Stimulated activated naive CD4-positive, alpha-beta T cell (primary cell): ENCODE data around the gene NIPBL.
"Not testable (repeated sequence)": the region's sequence is repeated elsewhere in the genome, so short reads cannot be mapped to it uniquely, and the experiment has no call there.

Experiments used
- DNase-seq, 6 experiments: peaks; one replicate each; lab custom pipeline; 2025; lab: John Stamatoyannopoulos, UW

NIPBL gene, protein sequence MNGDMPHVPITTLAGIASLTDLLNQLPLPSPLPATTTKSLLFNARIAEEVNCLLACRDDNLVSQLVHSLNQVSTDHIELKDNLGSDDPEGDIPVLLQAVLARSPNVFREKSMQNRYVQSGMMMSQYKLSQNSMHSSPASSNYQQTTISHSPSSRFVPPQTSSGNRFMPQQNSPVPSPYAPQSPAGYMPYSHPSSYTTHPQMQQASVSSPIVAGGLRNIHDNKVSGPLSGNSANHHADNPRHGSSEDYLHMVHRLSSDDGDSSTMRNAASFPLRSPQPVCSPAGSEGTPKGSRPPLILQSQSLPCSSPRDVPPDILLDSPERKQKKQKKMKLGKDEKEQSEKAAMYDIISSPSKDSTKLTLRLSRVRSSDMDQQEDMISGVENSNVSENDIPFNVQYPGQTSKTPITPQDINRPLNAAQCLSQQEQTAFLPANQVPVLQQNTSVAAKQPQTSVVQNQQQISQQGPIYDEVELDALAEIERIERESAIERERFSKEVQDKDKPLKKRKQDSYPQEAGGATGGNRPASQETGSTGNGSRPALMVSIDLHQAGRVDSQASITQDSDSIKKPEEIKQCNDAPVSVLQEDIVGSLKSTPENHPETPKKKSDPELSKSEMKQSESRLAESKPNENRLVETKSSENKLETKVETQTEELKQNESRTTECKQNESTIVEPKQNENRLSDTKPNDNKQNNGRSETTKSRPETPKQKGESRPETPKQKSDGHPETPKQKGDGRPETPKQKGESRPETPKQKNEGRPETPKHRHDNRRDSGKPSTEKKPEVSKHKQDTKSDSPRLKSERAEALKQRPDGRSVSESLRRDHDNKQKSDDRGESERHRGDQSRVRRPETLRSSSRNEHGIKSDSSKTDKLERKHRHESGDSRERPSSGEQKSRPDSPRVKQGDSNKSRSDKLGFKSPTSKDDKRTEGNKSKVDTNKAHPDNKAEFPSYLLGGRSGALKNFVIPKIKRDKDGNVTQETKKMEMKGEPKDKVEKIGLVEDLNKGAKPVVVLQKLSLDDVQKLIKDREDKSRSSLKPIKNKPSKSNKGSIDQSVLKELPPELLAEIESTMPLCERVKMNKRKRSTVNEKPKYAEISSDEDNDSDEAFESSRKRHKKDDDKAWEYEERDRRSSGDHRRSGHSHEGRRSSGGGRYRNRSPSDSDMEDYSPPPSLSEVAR (N-terminal part only)

GRCh38 chr5:36876299-36876964, at the start of gene NIPBL:
Gene NIPBL, plus strand, starts transcription at chr5:36876769. Its CDS starts 76,928 bp downstream, at chr5:36953697.
- DNase-seq = peak; percentile 82 to 92 (median 88)

- no peak for DNase-seq
Observed at GRCh38 chr5:36832274-36832673, 44.3 kb upstream of the NIPBL start.

DNA sequence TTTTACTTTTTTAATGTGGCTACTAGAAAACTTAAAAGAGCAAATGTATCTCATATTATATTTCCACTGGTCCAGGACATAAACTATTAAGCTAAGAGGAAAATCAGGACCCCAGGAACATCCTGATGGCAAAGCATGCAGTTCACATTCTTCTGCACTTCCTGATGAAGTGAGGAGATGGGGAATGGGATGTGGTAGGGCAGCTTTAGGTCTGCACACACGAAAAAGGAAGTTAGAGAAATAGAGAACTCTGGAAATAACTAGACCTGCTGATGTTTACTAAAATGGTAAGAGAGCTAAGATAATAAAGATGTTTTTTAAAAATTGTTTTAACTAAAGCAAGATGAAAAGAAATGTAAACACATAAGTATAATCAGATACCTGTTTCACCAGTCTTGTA, 39.7 kb upstream of the NIPBL start:
- no peak for DNase-seq

DNA sequence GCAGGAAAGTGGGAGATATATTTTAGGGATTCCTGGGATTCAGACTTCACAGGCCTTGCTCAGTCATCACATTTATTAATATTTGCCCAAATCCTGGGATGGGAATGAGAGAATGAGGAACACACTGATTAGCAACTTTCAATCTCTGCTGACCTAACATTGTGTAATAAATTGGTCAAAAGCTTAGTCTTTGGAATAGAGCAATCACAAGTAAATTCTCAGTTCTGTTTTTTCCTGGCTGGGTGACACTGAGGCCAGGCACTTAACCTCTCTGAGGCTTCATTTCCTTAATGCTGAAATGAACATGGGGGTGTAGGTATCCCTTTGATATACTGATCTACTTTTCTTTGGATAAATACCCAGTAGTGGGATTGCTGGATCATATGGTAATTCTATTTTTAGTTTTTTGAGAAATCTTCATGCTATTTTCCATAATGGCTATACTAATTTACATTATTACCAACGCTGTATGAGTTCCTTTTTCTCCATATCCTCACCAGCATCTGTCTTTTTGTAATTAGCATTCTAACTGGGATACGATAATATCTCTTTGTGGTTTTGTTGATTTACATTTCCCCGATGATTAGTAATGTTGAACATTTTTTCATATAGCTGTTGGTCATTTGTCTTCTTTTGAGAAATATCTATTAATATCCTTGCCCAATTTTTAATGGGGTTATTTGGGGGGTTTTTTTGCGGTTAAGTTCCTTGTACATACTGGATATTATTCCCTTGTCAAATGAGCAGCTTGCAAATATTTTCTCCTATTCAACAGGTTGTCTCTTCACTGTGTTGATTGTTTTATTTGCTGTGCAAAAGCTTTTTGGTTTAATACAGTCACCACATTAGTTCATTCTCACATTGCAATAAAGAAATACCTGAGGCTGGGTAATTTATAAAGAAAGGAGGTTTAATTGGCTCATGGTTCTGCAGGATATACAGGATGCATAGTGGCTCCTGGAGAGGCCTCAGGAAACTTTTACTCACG, 36.8 kb upstream of the NIPBL start:
- DNase-seq = no peak

- DNase-seq = no peak
Observed at GRCh38 chr5:36841677-36842076, 34.9 kb upstream of the NIPBL start.

DNA sequence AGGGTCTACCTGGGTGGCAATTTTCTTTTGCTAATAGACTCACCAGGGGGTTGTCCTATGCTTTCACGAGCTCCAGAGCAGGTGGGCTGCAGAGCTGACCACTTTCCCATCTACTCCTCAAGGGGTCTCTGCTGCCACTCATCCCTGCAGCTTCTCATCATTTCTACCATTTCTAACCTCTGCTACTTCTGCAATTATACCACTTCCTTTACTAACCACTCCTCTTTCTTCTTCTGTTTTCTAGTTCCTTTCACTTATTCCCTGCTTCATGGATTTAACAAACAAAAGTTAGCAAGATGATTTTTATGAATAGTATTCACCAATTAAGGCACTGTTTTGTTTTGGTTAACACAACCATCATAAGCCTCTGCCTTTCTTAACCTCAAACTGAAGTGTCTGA, 34.5 kb upstream of the NIPBL start:
- DNase-seq = no peak

DNA sequence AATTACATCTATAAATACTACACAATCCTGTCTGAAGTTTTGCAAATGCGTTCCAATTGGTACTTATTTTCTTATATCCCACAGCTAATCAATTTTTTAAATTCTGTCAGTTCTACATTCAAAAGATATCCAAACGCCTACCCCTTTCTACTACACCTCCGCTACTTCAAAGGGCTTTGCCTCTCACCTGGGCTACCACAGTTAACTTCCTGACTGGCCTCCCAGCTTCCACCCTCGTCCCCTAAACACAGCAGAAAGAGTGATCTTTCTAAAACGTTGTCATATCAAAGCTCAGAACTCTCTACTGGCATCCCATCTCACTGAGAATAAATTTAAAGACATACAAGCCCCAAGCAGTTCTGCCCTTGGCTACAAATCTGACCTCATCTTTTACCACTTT, 32.3 kb upstream of the NIPBL start:
- DNase-seq = peak in 1 of 6 experiments; percentile 13

GRCh38 chr5:36848545-36848944, 28.0 kb upstream of the NIPBL start:
- DNase-seq = not testable (repeated sequence)

DNA sequence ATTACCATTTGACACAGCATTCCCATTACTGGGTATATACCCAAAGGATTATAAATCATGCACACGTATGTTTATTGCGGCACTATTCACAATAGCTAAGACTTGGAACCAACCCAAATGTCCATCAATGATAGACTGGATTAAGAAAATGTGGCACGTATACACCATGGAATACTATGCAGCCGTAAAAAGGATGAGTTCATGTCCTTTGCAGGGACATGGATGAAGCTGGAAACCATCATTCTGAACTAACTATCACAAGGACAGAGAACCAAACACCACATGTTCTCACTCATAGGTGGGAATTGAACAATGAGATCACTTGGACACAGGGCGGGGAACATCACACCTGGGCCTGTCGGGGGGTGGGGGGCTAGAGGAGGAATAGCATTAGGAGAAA, 23.7 kb upstream of the NIPBL start:
- DNase-seq = not testable (repeated sequence)

DNA sequence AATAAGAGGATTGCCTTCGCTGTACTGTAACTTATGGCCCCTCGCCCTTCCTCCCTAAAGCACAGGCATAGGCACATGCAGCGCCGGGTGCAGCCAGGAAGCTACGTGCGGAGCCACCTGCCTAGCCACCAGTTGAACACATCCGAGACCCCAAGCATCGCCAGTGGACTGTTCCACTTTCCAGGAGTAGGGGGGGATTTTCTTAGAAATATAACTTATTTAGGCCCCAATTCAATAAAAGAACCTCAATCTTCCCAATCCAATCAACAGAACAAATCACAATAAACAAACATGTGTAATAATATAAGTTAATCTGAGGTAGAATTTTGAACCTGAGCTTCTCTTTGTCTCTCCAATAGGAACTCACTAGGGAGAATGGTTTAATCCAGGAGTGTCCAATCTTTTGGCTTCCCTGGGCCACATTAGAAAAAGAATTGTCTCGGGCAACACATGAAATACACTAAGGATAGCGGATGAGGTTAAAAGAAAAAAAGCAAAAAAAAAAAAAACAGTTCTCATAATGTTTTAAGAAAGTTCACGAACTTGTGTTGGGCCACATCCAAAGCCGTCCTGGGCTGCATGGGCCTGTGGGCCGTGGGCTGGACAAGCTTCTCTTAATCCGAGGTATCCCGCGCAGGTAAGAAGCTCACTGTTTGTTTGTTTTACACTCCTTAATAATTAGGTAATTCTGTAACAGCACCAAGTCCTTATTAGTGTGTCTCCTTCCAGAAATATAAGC, 22.0 kb upstream of the NIPBL start:
- DNase-seq = no peak

- DNase-seq = no peak
Observed at GRCh38 chr5:36855141-36855495, 21.5 kb upstream of the NIPBL start.

- DNase-seq = no peak
Observed at GRCh38 chr5:36861871-36862270, 14.7 kb upstream of the NIPBL start.

DNA sequence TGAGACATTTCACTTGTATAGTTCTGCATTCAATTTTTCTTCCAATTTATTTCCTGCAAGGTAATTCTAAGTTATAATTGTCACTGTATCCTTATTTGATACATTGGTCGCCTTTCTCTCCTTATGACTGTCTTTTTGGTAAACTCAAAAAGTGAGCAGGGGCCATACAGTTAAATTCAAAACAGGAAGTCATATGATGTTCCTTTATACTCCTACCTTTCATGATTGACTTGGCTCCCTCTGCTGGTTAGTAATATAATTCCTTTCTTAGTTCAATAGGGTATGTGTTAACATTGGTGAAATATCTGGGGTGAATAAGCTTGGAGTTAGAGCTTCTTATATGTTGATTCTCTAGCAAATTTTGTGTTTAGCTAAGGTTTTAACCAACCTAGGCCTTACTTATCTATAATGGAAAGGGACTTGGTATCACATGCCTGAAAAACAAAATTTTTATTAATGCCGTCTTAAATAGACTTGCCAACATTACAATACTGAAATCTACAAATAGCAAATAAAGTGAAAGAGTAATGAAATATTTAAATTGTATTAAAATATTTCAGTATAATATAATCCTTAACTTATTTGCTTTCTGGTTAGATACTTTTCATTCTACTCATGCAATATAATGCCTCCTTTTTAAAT, 6.0 kb upstream of the NIPBL start:
- DNase-seq = peak in 3 of 6 experiments; percentile 65 to 79 (median 74)

DNA sequence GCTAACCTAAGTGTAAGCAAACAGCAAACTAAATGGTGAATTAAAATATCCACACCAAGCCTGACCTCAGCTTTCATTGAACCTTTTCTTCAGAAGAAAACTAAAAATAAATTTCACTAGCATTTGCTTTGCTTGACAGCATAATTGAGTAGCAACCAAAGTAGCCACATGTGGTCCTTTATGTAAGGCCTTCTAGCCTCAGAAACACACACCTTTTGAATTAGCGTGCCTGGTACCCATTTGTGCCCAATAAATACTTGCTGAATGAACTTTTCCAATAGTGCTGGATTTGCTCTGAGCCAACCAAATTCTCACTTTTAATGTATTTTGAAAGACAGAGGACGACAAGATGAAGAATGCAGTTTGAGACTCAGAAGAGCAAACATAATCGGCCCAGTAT, 2.1 kb upstream of the NIPBL start:
- no peak for DNase-seq

- DNase-seq = peak; percentile 33 to 69 (median 50)
Observed at GRCh38 chr5:36875051-36875789, 1.3 kb upstream of the NIPBL start.

- DNase-seq = peak; percentile 56 to 77 (median 67)
Observed at GRCh38 chr5:36875790-36876298, 725 bp upstream of the NIPBL start.

DNA sequence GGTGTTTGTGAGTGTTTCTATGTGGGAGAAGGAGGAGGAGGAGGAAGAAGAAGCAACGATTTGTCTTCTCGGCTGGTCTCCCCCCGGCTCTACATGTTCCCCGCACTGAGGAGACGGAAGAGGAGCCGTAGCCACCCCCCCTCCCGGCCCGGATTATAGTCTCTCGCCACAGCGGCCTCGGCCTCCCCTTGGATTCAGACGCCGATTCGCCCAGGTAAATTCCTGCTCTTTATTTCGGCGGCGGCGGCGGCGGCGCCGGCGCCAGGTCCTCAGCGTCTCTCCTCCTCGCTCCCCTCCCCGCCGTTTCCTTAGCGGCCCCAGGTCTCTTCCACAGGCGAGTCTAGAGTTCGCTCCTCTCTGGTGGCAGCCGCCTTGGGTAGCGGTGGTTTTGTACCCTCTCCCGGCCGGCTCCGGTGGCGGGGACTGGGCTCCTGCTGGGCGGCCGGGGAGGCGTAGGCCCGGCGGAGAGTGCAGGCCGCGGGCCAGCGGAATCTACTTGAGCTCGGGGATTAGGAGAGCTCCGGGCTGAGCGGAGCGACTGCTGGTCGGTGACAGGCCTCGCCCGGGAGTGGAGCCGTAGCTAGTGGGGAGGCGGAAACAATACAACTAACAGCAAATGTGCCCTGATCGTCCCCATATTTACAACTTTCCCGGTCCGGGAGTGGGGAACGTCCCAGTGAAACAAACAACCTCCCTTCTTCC, 547 bp downstream of the NIPBL start:
- DNase-seq = peak; percentile 39 to 77 (median 72)
